BLaER1 treated with 17β-estradiol and CSF1 and Interleukin-3, amounts not matched to agents 10 nM and 100 nM (cell line): ENCODE data around the gene PLXDC2.
A peak's percentile ranks its signal among the peaks of the same experiment; 100 is the strongest.
"Not testable (repeated sequence)": the region's sequence is repeated elsewhere in the genome, so short reads cannot be mapped to it uniquely, and the experiment has no call there.

ENCODE experiments used
- H3K27ac ChIP-seq, 11 experiments: shearing (Covaris generic); formaldehyde crosslinking; 2 replicates each; pipeline ENCODE4 v1.8.1; 2022
- H3K27me3 ChIP-seq, 11 experiments: shearing (Covaris generic); formaldehyde crosslinking; 2 replicates each; pipeline ENCODE4 v1.8.1; 2022
- H3K36me3 ChIP-seq, 11 experiments: shearing (Covaris generic); formaldehyde crosslinking; 2 replicates each; pipeline ENCODE4 v1.8.1; 2022
- H3K4me1 ChIP-seq, 10 experiments: shearing (Covaris generic); formaldehyde crosslinking; 2 replicates each; pipeline ENCODE4 v1.8.1; 2022
- H3K4me2 ChIP-seq, 11 experiments: shearing (Covaris generic); formaldehyde crosslinking; 2 replicates each; pipeline ENCODE4 v1.8.1; 2022
- H3K4me3 ChIP-seq, 10 experiments: shearing (Covaris generic); formaldehyde crosslinking; 2 replicates each; pipeline ENCODE4 v1.8.1; 2022
- H3K9ac ChIP-seq, 11 experiments: shearing (Covaris generic); formaldehyde crosslinking; 2 replicates each; pipeline ENCODE4 v1.8.1; 2022
- H3K9me3 ChIP-seq, 11 experiments: shearing (Covaris generic); formaldehyde crosslinking; replicated peaks in 1 of 11; 2 replicates each; pipeline ENCODE4 v1.8.1; 2022
- H4K20me1 ChIP-seq, 11 experiments: shearing (Covaris generic); formaldehyde crosslinking; 2 replicates each; pipeline ENCODE4 v1.8.1; 2022
- Cebpa-rat ChIP-seq, 11 experiments: shearing (Covaris generic); IDR thresholded peaks; 2 replicates each; pipeline ENCODE4 v1.8.1; 2022

The PLXDC2 gene

DNA sequence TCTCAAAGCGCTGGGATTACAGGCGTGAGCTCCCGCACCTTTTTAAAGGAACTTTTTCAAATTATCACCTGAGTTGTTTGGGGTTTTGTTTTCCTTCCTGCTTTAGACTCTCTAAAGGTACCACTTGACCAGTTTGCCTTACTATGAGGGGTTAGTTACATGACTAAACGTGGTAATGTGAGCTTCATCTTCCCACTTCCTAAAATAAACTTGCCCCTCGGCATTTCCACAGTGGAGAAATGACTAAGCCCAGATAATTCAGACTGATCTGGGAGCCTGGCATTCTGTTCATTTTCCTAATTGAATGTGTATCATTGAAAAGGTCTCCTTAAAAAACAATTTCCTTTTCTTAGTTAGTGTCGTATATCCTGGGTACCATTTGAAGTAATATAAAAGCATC, 163.4 kb downstream of the PLXDC2 start:
- Histone ChIP-seq H3K27ac (no peak overlapping the region), H3K36me3 (peaks cover 0 to 7% (median 0%) of the 10 kb centered on the region in 11 experiments; a peak in 2 of 22 replicates), H3K4me1 (peaks cover 11 to 34% (median 19%) of the 10 kb centered on the region in 10 experiments), H3K9ac (no peak overlapping the region), H3K4me2 (peak overlapping the region in 5 of 11 experiments; percentile 20 to 74 (median 46); a peak in 8 of 22 replicates), H3K4me3 (no peak overlapping the region), H3K9me3 (peaks cover 0 to 15% (median 6%) of the 10 kb centered on the region in 11 experiments; a peak in 6 of 22 replicates), H4K20me1 (peaks cover 0 to 26% (median 4%) of the 10 kb centered on the region in 11 experiments; a peak in 7 of 22 replicates), H3K27me3 (no peaks in the 10 kb centered on the region)
- TF ChIP-seq Cebpa-rat (IDR thresholded peaks at IDR 0.05): no peak

GRCh38 chr10:19983880-19984565, 167.8 kb downstream of the PLXDC2 start:
- no peak overlapping the region for H3K4me3 ChIP-seq
- no peaks in the 10 kb centered on the region for H3K36me3 ChIP-seq
- H3K4me1 ChIP-seq: peaks cover 11 to 40% (median 19%) of the 10 kb centered on the region in 10 experiments
- peak overlapping the region in 10 of 11 experiments; percentile 9 to 65 (median 53); a peak in 17 of 22 replicates for H3K27ac ChIP-seq
- no peaks in the 10 kb centered on the region for H3K27me3 ChIP-seq
- H4K20me1 ChIP-seq: peaks cover 0 to 30% (median 4%) of the 10 kb centered on the region in 11 experiments; a peak in 7 of 22 replicates
- no peaks in the 10 kb centered on the region for H3K9me3 ChIP-seq
- H3K9ac ChIP-seq: peak overlapping the region in 2 of 11 experiments; percentile 18 to 19; a peak in 1 of 22 replicates
- H3K4me2 ChIP-seq: peak overlapping the region; percentile 46 to 83 (median 71)
- TF ChIP-seq Cebpa-rat (IDR thresholded peaks at IDR 0.05): no peak

- H3K4me3 ChIP-seq: no peak overlapping the region
- no peaks in the 10 kb centered on the region for H3K36me3 ChIP-seq
- H4K20me1 ChIP-seq: peaks cover 0 to 30% (median 0%) of the 10 kb centered on the region in 11 experiments; a peak in 6 of 22 replicates
- H3K9me3 ChIP-seq: no peaks in the 10 kb centered on the region
- peaks cover 11 to 27% (median 16%) of the 10 kb centered on the region in 10 experiments for H3K4me1 ChIP-seq
- no peak for TF ChIP-seq Cebpa-rat (IDR thresholded peaks at IDR 0.05)
- H3K27ac ChIP-seq: no peak overlapping the region
- H3K9ac ChIP-seq: no peak overlapping the region
- no peaks in the 10 kb centered on the region for H3K27me3 ChIP-seq
- no peak overlapping the region for H3K4me2 ChIP-seq
These were observed 169.5 kb downstream of the PLXDC2 start for GRCh38 chr10:19985745-19986144.

DNA sequence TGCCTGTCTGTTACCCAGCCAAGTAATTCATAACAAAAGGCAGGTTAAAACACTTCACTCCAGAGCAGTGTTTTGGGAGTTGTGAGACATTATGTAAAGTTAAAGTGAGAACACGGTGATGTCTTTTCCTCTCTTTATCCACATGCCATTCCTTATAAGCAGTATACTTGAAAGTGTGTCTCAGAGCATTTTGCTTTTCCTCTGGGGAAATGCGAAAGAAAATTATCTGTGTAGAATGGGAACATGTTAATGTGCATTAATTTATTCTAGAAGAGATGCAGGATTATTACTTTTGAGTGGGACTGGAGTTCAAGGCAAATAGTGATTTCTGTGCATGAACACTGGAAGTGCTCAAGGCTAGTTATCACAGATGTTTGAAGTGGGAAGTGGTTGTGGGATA, 170.4 kb downstream of the PLXDC2 start:
- peaks cover 0 to 27% (median 0%) of the 10 kb centered on the region in 11 experiments; a peak in 6 of 22 replicates for H4K20me1 ChIP-seq
- H3K9me3 ChIP-seq: no peaks in the 10 kb centered on the region
- no peak overlapping the region for H3K27ac ChIP-seq
- H3K36me3 ChIP-seq: no peaks in the 10 kb centered on the region
- no peak overlapping the region for H3K4me2 ChIP-seq
- no peaks in the 10 kb centered on the region for H3K27me3 ChIP-seq
- peaks cover 11 to 27% (median 16%) of the 10 kb centered on the region in 10 experiments for H3K4me1 ChIP-seq
- TF ChIP-seq Cebpa-rat (IDR thresholded peaks at IDR 0.05): no peak
- no peak overlapping the region for H3K4me3 ChIP-seq
- H3K9ac ChIP-seq: no peak overlapping the region

DNA sequence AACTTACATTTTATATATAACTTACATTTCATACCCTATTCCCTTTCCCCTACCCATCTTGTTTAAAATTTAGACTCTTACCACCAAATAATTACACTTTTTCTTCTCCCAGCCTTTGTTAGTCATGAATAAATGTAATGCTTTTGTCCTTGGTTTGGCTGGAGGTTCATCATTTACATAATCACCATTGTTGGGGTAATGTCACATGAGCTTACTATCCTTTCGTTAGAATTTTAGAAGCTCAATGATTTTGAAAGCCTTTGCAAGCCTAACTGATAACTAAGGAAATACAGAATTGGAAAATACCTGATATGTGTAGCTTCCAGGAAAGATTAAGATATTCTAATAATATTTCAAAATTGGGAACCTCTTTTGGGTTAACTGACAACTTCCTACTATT, 171.7 kb downstream of the PLXDC2 start:
- H3K4me1 ChIP-seq: peaks cover 11 to 31% (median 16%) of the 10 kb centered on the region in 10 experiments
- no peak overlapping the region for H3K9ac ChIP-seq
- peaks cover 0 to 27% (median 0%) of the 10 kb centered on the region in 11 experiments; a peak in 6 of 22 replicates for H4K20me1 ChIP-seq
- TF ChIP-seq Cebpa-rat (IDR thresholded peaks at IDR 0.05): no peak
- H3K27ac ChIP-seq: no peak overlapping the region; a peak in 1 of 22 replicates
- H3K36me3 ChIP-seq: no peaks in the 10 kb centered on the region
- H3K4me2 ChIP-seq: peak overlapping the region in 1 of 11 experiments; percentile 25; a peak in 1 of 22 replicates
- no peaks in the 10 kb centered on the region for H3K9me3 ChIP-seq
- H3K27me3 ChIP-seq: no peaks in the 10 kb centered on the region
- H3K4me3 ChIP-seq: no peak overlapping the region

- H3K4me1 ChIP-seq: peaks cover 0 to 29% (median 9%) of the 10 kb centered on the region in 10 experiments; a peak in 11 of 20 replicates
- H3K36me3 ChIP-seq: peaks cover 0 to 19% (median 0%) of the 10 kb centered on the region in 11 experiments; a peak in 5 of 22 replicates
- H3K27me3 ChIP-seq: no peaks in the 10 kb centered on the region
- no peak overlapping the region for H3K4me3 ChIP-seq
- no peak for TF ChIP-seq Cebpa-rat (IDR thresholded peaks at IDR 0.05)
- no peaks in the 10 kb centered on the region for H4K20me1 ChIP-seq
- peaks cover 10 to 26% (median 13%) of the 10 kb centered on the region in 11 experiments; a peak in 19 of 22 replicates for H3K9me3 ChIP-seq
- H3K4me2 ChIP-seq: peak overlapping the region in 5 of 11 experiments; percentile 13 to 66 (median 37); a peak in 8 of 22 replicates
- H3K9ac ChIP-seq: peak overlapping the region in 1 of 11 experiments; percentile 34; a peak in 1 of 22 replicates
- H3K27ac ChIP-seq: peak overlapping the region in 6 of 11 experiments; percentile 23 to 63 (median 48); a peak in 11 of 22 replicates
These were observed 177.6 kb downstream of the PLXDC2 start for GRCh38 chr10:19993714-19994315.

DNA sequence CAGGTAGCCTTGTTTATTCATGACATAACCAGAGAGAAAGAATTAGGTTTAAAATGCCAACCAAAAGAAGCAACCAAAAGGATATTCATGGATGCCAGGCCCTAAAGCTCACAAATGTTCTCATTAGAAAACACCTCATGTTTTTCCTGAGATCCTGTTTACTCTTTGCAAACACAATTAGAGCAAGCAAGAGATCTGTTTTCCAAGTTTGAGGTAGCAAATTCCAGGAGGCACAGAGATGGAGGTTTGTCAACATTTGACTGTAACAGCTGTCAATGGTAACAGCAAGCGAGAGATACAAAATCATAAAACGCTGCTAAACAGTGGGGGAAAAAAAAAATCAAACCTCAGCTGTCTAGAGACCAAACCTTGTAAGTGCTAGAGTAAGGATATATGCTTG, 182.2 kb downstream of the PLXDC2 start:
- H3K9me3 ChIP-seq: peaks cover 10 to 42% (median 13%) of the 10 kb centered on the region in 11 experiments; a peak in 19 of 22 replicates
- peaks cover 11 to 69% (median 38%) of the 10 kb centered on the region in 10 experiments for H3K4me1 ChIP-seq
- TF ChIP-seq Cebpa-rat (IDR thresholded peaks at IDR 0.05): no peak
- H3K4me2 ChIP-seq: peak overlapping the region in 1 of 11 experiments; percentile 5; a peak in 1 of 22 replicates
- H3K27ac ChIP-seq: peak overlapping the region in 2 of 11 experiments; percentile 14 to 16; a peak in 1 of 22 replicates
- peaks cover 0 to 38% (median 17%) of the 10 kb centered on the region in 11 experiments; a peak in 12 of 22 replicates for H3K36me3 ChIP-seq
- no peaks in the 10 kb centered on the region for H4K20me1 ChIP-seq
- no peak overlapping the region for H3K9ac ChIP-seq
- H3K27me3 ChIP-seq: no peaks in the 10 kb centered on the region
- H3K4me3 ChIP-seq: no peak overlapping the region

- TF ChIP-seq Cebpa-rat (IDR thresholded peaks at IDR 0.05): no peak
- H3K9me3 ChIP-seq: peaks cover 10 to 41% (median 13%) of the 10 kb centered on the region in 11 experiments; a peak in 19 of 22 replicates
- peak overlapping the region in 3 of 11 experiments; percentile 95 to 99 (median 97); a peak in 2 of 22 replicates for H3K27ac ChIP-seq
- no peaks in the 10 kb centered on the region for H4K20me1 ChIP-seq
- no peaks in the 10 kb centered on the region for H3K27me3 ChIP-seq
- H3K36me3 ChIP-seq: peaks cover 0 to 38% (median 17%) of the 10 kb centered on the region in 11 experiments; a peak in 12 of 22 replicates
- H3K9ac ChIP-seq: no peak overlapping the region
- peaks cover 19 to 65% (median 36%) of the 10 kb centered on the region in 10 experiments for H3K4me1 ChIP-seq
- no peak overlapping the region for H3K4me3 ChIP-seq
- H3K4me2 ChIP-seq: no peak overlapping the region
These were observed 183.2 kb downstream of the PLXDC2 start for GRCh38 chr10:19999431-19999830.

DNA sequence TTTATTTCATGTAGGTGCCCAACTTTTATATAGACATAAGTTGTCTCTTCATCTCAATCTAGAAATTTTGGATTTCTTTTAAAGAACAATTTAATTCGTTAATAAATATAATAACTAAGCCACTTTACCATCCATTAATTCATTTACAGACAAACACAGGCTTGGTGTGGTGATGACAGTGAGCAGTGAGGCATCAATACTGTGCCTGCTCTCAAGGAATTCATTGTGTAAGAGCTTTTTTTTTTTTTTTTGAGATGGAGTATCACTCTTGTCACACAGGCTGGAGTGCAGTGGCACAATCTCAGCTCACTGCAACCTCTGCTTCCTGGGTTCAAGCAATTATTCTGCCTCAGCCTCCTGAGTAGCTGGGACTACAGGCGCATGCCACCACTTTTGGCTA, 185.8 kb downstream of the PLXDC2 start:
- Histone ChIP-seq H3K4me2 (peak overlapping the region in 10 of 11 experiments; percentile 56 to 80 (median 72); a peak in 19 of 22 replicates), H3K9ac (peak overlapping the region in 9 of 11 experiments; percentile 10 to 86 (median 78); a peak in 11 of 22 replicates), H3K36me3 (peaks cover 5 to 41% (median 12%) of the 10 kb centered on the region in 11 experiments; a peak in 14 of 22 replicates), H3K9me3 (peaks cover 0 to 49% (median under 1%) of the 10 kb centered on the region in 11 experiments; a peak in 10 of 22 replicates), H3K27ac (peak overlapping the region; percentile 82 to 99 (median 97); a peak in 21 of 22 replicates), H3K4me1 (peaks cover 30 to 84% (median 61%) of the 10 kb centered on the region in 10 experiments)
- H3K27me3 ChIP-seq, H3K4me3 ChIP-seq, H4K20me1 ChIP-seq: not testable (repeated sequence)
